Neural cell (in vitro differentiated cells): Measurements from ENCODE around the gene ZNF3.

Experiments
- EP300 ChIP-seq: fragments of 450-650 bp; conservative IDR thresholded peaks from 2 replicates; pipeline ENCODE4 v1.6.1; 2014; ENCODE audit warnings: antibody characterized with exemption, mild to moderate bottlenecking, moderate library complexity; ENCODE audit not compliant: poor library complexity, severe bottlenecking
- TF ChIP-seq, protein P1 (sequence below): fragments of 450-650 bp; IDR thresholded peaks from 2 replicates; pipeline ENCODE4 v1.5.1; 2014; ENCODE audit warnings: antibody characterized with exemption, mild to moderate bottlenecking, moderate library complexity; ENCODE audit not compliant: poor library complexity, severe bottlenecking

DNA sequence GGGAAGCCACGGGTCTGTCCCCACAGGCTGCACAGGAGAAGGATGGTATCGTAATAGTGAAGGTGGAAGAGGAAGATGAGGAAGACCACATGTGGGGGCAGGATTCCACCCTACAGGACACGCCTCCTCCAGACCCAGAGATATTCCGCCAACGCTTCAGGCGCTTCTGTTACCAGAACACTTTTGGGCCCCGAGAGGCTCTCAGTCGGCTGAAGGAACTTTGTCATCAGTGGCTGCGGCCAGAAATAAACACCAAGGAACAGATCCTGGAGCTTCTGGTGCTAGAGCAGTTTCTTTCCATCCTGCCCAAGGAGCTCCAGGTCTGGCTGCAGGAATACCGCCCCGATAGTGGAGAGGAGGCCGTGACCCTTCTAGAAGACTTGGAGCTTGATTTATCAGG lies 58.0 kb downstream of the ZNF3 start:
- TF ChIP-seq, protein P1, sequence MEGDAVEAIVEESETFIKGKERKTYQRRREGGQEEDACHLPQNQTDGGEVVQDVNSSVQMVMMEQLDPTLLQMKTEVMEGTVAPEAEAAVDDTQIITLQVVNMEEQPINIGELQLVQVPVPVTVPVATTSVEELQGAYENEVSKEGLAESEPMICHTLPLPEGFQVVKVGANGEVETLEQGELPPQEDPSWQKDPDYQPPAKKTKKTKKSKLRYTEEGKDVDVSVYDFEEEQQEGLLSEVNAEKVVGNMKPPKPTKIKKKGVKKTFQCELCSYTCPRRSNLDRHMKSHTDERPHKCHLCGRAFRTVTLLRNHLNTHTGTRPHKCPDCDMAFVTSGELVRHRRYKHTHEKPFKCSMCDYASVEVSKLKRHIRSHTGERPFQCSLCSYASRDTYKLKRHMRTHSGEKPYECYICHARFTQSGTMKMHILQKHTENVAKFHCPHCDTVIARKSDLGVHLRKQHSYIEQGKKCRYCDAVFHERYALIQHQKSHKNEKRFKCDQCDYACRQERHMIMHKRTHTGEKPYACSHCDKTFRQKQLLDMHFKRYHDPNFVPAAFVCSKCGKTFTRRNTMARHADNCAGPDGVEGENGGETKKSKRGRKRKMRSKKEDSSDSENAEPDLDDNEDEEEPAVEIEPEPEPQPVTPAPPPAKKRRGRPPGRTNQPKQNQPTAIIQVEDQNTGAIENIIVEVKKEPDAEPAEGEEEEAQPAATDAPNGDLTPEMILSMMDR, result no peak
- no peak for TF ChIP-seq EP300
